NCI-H510A treated with DMSO at 0.1 percent for 48 hours (cell line): Measurements from ENCODE around the gene MAN1B1.

ENCODE experiments used
- DNase-seq: peaks from one replicate; lab custom pipeline; 2025; lab: John Stamatoyannopoulos, UW

MAN1B1 gene

GRCh38 chr9:137146527-137146918 lies 59.7 kb downstream of the MAN1B1 start:
- no peak for DNase-seq

DNA sequence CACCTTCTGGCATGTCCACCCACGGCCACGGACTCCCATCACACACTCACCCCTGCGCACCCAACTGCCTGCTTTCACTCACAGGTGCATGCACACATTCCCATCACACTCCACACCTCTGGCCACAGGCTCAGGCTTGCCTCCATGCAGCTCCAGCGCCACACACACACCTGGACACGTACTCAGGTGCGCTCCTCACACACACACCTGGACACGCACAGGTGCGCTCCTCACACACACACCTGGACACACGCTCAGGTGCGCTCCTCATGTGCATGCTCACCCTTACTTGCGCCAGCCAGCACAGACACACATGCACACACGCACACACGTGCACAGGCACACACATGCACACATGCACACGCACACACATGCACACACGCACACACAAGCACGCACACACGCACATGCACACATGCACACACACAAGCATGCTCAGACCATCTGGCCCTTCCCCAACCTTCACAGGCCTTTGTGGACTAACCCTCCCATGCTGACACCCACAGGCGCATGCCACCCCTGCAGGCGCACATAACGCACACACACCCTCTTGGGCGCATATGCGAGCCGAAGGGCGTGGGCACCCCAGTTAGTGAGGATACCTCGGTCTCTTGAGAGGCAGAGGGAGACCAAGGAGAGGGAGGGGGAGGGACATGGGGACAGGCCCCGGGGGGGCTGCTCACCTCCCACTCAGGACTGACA lies 60.5 kb downstream of the MAN1B1 start:
- DNase-seq, result no peak

- DNase-seq, result no peak
Measured at GRCh38 chr9:137147793-137148160, 61.0 kb downstream of the MAN1B1 start.

DNA sequence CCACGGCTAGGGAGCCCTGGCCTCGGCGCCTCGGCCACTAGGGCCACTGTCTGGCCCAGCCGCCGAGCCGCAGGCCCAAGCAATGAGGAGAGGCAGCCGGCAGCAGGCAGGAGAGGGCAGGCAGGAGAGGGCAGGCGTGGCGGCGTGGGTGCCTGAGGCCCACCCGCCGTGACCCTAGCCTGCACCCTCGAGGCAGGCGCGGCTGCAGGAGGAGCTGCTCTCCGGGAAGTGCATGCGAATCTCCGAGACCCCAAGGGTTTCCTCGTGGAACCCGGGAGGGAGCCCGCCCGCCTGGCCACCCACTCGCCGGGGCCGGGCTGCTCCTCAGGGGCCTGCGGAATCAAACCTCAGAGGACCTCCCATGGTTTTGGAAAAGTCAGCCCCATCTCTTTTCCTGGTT lies 61.5 kb downstream of the MAN1B1 start:
- no peak for DNase-seq

DNA sequence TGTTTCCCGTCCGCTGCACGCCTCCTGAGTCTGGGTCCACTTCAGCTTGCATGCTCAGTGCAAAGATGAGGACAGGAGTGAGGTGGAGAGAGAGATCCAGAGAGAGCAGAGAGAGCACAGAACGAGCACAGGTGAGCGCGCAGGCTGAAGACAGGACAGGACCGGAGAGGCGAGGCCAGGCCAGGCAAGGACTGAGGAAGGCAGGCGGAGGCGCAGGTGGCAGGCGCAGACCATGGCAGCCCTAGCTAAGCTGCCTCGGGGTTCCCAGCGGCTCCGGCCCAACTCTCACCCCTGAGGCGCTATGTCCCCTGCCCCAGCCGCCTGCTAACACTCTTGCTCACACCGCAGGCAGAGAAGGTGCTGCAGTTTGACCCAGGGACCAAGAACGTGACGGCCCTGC lies 61.9 kb downstream of the MAN1B1 start:
- peak; percentile 55 for DNase-seq

GRCh38 chr9:137149363-137149762 lies 62.6 kb downstream of the MAN1B1 start:
- DNase-seq, result no peak

DNA sequence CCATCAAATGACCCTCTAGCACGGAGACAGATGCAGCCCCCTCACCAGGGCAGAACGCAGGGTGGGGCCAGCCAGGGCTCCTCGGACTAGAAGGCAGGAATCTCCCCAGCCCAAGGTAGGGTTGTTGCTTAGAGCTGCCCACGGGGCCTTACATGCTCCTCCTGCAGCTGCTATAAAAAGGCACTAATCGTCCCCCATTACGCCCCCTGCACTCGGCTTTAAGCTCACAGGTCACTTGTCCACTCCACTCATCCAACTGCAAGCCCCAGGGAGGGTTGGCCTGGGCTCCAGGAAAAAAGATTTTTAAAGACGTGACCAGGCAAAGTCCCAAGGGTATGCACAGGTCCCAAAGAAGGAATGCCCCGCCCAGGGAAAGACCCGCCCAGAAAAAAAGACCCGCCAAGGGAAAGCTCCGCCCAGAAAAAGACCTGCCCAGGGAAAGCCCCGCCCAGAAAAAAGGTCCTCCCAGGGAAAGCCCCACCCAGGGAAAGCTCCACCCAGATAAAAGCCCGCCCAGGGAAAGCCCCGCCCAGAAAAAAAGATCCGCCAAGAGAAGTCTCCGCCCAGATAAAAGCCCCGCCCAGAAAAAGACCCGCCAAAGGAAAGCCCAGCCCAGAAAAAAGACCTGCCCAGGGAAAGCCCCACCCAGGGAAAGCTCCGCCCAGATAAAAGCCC lies 63.3 kb downstream of the MAN1B1 start:
- no peak for DNase-seq

DNA sequence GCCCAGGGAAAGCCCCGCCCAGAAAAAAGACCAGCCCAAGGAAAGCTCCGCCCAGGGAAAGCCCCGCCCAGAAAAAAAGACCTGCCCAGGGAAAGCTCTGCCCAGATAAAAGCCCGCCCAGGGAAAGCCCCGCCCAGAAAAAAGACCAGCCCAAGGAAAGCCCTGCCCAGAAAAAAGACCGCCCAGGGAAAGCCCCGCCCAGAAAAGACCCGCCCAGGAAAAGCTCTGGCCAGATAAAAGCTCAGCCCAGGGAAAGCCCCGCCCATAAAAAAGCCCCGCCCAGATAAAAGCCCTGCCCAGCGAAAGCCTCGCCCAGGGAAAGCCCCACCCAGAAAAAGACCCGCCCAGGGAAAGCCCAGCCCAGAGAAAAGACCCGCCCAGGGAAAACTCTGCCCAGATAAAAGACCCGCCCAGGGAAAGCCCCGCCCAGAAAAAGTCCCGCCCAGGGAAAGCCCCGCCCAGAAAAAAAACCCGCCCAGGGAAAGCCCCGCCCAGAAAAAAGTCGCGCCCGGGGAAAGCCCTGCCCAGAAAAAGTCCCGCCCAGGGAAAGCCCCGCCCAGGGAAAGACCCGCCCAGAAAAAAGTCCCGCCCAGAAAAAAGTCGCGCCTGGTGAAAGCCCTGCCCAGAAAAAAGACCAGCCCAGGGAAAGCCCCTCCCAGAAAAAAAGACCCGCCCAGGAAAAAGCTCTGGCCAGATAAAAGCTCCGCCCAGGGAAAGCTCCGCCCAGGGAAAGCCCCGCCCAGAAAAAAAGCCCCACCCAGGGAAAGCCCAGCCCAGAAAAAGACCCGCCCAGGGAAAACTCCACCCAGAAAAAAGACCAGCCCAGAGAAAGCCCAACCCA lies 64.1 kb downstream of the MAN1B1 start:
- no peak for DNase-seq

- DNase-seq, result no peak
Measured at GRCh38 chr9:137152844-137153405, 66.1 kb downstream of the MAN1B1 start.

DNA sequence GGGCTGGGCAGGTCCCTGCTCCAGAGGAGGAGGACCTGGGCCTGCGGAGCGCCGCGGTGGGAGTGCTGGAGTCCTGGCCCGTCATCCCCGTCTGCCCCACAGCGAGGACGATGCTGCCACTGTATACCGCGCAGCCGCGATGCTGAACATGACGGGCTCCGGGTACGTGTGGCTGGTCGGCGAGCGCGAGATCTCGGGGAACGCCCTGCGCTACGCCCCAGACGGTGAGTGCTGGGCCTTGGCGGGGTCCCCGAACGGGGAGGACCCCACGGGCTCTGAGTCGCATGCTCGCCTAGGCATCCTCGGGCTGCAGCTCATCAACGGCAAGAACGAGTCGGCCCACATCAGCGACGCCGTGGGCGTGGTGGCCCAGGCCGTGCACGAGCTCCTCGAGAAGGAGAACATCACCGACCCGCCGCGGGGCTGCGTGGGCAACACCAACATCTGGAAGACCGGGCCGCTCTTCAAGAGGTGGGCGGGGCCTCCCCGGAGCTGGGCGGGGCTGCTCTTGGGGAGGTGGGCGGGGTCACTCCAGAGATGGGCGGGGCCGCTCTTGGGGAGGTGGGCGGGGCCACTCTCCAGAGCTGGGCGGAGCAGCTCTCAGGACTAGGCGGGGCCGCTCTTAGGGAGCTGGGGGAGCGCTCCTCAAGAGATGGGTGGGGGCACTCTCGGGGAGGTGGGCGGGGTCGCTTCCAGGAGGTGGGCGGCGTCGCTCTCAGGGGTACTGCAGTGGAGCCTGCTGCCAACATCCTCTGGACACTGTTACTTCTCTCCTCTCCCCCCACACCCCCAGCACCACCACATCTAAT lies 70.0 kb downstream of the MAN1B1 start:
- DNase-seq, result no peak

DNA sequence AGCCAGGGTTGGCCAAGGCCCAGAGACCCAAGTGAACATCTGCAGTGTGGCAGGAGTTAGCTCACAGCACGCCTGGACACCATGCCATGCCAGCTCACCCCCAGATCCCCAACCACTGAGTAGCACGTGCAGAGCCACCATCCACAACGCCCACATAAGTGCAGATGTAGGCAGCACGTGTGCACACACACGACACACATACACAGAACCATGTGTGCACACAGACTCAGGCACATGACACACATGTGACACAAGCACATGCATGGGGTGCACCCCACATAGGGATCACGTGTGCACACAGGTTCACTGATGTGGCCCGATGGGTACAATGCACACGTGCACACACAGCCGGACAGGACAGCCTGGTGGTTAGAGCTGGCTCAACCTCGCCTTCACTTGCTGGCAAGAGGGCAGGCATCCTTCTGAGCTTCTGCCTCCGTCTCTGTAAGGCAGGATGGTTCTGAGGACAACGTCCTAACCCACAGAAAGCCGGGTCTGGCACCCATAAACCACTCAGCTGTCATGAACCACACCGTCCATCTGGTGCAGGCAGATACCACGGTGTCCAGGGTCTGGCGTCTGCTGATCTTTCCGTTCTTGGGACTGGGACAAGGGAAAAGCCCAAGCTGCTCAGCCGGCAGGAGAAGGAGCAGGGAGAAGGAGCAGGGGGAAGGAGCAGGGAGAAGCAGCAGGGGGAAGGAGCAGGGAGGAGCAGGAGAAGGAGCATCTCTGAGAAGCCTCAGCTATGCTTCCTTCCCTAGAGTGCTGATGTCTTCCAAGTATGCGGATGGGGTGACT lies 71.0 kb downstream of the MAN1B1 start:
- DNase-seq, result no peak

- peak; percentile 11 for DNase-seq
Measured at GRCh38 chr9:137158625-137159024, 71.8 kb downstream of the MAN1B1 start.
